CD8-positive, alpha-beta memory T cell (primary cell): ENCODE results near the gene RHBDF2. TPM values are rescaled to one million over a fixed set of nuclear protein-coding genes. Genes with fewer than 3 reads are reported as not detected.

Experiments used
- CTCF ChIA-PET: fragments of 350-600 bp; sonication (Branson Sonifier 250); formaldehyde crosslinking; loops from one replicate; lab custom pipeline; 2021; ENCODE audit warnings: antibody characterized with exemption; lab: Charles Lee
- POLR2A ChIA-PET: fragments of 350-600 bp; sonication (Branson Sonifier 250); formaldehyde crosslinking; loops from one replicate; lab custom pipeline; 2021; ENCODE audit warnings: antibody characterized with exemption; lab: Charles Lee
- DNase-seq, 5 donors: peaks; one replicate each; pipeline versions ENCODE4 v3.0.0 to v3.0.0-alpha.2; 2020 to 2022; ENCODE audit warnings: mixed read lengths in 1 of 5
- H3K27ac ChIP-seq: one replicate; pipeline ENCODE4 v1.7.0; 2013; ENCODE audit warnings: low read depth, mild to moderate bottlenecking, low read length, moderate library complexity
- H3K27me3 ChIP-seq: 2 replicates; pipeline ENCODE4 v1.7.0; 2013; ENCODE audit warnings: low read length, mild to moderate bottlenecking; ENCODE audit not compliant: insufficient read depth, poor library complexity, severe bottlenecking
- H3K36me3 ChIP-seq: 2 replicates; pipeline ENCODE4 v1.7.0; 2013; ENCODE audit warnings: mild to moderate bottlenecking, low read length, moderate library complexity; ENCODE audit not compliant: insufficient read depth
- H3K4me1 ChIP-seq: 2 replicates; pipeline ENCODE4 v1.7.0; 2013; ENCODE audit warnings: mild to moderate bottlenecking, low read length, moderate library complexity; ENCODE audit not compliant: insufficient read depth
- H3K4me3 ChIP-seq: 2 replicates; pipeline ENCODE4 v1.7.0; 2013; ENCODE audit warnings: mild to moderate bottlenecking, low read length
- H3K9me3 ChIP-seq: 2 replicates; pipeline ENCODE4 v1.7.0; 2013; ENCODE audit warnings: mild to moderate bottlenecking, low read length
- H3K27ac Mint-ChIP-seq, 8 donors: one replicate each; pipeline ENCODE4 v1.8.0; 2020 to 2021; ENCODE audit warnings: mixed read lengths in 8 of 8, mild to moderate bottlenecking in 6 of 8, inconsistent platforms in 3 of 8, moderate library complexity in 3 of 8
- H3K27me3 Mint-ChIP-seq, 2 donors: one replicate each; pipeline ENCODE4 v1.8.0; 2020 to 2021; ENCODE audit warnings: mixed read lengths in 2 of 2, mild to moderate bottlenecking in 1 of 2, moderate library complexity in 1 of 2
- H3K36me3 Mint-ChIP-seq, 3 donors: one replicate each; pipeline ENCODE4 v1.8.0; 2020 to 2021; ENCODE audit warnings: mixed read lengths in 3 of 3, inconsistent platforms in 1 of 3, mild to moderate bottlenecking in 1 of 3
- H3K4me1 Mint-ChIP-seq, 3 donors: one replicate each; pipeline ENCODE4 v1.8.0; 2020 to 2021; ENCODE audit warnings: mixed read lengths in 3 of 3, inconsistent platforms in 1 of 3, mild to moderate bottlenecking in 1 of 3
- H3K4me3 Mint-ChIP-seq, 7 donors: one replicate each; pipeline ENCODE4 v1.8.0; 2020 to 2021; ENCODE audit warnings: mixed read lengths in 7 of 7, mild to moderate bottlenecking in 6 of 7, moderate library complexity in 4 of 7, inconsistent platforms in 2 of 7
- H3K9me3 Mint-ChIP-seq, 5 donors: one replicate each; pipeline ENCODE4 v1.8.0; 2020 to 2022; ENCODE audit warnings: mixed read lengths in 5 of 5, mild to moderate bottlenecking in 3 of 5, moderate library complexity in 2 of 5, inconsistent platforms in 1 of 5
- polyA plus RNA-seq: library from polyadenylated mRNA; unstranded; fragments of 300-500 nt; fragmentation: Illumina TruSeq; gene quantifications from one replicate; pipeline ENCODE4 v1.2.3, GENCODE V29; 2021
- total RNA-seq, 2 experiments: library from RNA; stranded (reverse); gene quantifications; one replicate each; pipeline ENCODE4 v1.2.3, GENCODE V29; 2021

The RHBDF2 gene
- total and polyA plus RNA-seq, 3 experiments from 2014 or later = 38.2 to 42.5 (median 38.4) TPM

- DNase-seq = no peak
- Mint-ChIP-seq H3K4me1 (peaks cover 3 to 15% (median 6%) of the 10 kb centered on the region in 3 donors), H3K4me3 (no peak overlapping the region), H3K9me3 (no peaks in the 10 kb centered on the region), H3K27me3 (peaks cover 10 to 30% of the 10 kb centered on the region in 2 donors), H3K27ac (peak overlapping the region in 1 of 8 donors; percentile 72), H3K36me3 (no peaks in the 10 kb centered on the region)
- Histone ChIP-seq H3K4me3 (no peak overlapping the region), H3K36me3 (no peaks in the 10 kb centered on the region), H3K9me3 (no peaks in the 10 kb centered on the region), H3K27ac (no peak overlapping the region), H3K27me3 (peaks cover 14% of the 10 kb centered on the region), H3K4me1 (peaks cover under 1% of the 10 kb centered on the region)
- POLR2A ChIA-PET = no interaction called here
- CTCF ChIA-PET = interaction anchor here (6.7 kb wide), 1 partner anchor 19 kb away, joined by 97 read pairs; no protein-coding TSS in a partner anchor
These were observed 40.7 kb upstream of the RHBDF2 start for GRCh38 chr17:76541739-76542454.

DNA sequence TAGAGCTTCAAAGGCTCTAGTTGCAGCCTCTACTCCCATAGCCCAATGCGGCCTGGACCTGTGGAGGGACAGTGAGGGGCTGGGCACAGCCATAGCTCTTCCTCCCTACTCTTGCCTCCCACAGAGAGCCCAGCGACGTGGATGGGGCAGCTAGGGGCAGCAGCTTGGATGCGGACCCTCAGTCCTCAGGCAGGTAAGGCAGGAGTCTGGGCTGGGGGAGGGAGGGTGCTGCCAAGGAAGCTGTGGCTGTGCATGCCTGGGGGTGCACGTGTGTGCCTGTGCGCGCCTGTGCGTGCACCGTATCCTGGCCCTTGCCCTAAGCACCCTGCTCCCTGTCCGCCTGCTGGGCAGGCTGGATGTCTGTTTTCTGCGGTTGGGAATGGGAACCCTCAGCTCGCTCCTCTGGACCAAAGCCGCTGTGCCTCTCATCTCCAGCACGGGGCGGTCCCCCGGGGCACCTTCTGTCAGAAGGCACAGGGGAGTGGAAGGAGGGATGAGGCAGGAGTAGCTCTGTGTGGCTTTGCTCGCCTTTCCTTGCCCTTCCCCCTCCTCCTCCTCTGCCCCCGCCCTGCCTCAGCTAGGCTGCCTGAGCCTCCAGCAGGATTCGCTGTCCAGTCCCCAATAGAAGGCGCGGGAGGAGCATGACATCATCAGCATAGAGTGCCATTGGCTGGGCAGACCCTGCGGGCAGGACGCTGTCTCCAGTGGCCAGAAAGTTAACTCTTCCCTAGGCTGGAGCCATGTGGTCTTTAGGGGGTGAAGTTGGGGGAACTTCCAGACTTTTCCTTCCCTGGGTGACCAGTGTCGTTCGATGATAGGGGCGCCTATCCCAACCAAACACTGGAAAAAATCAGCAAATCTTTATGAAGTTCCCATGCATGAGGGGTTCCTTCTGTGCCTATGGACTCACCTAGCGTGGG lies 39.4 kb upstream of the RHBDF2 start:
- Histone ChIP-seq H3K36me3 (no peaks in the 10 kb centered on the region), H3K4me1 (no peaks in the 10 kb centered on the region), H3K9me3 (no peaks in the 10 kb centered on the region), H3K27ac (no peak overlapping the region), H3K4me3 (no peak overlapping the region), H3K27me3 (peaks cover 22% of the 10 kb centered on the region)
- Mint-ChIP-seq H3K9me3 (no peaks in the 10 kb centered on the region), H3K36me3 (no peaks in the 10 kb centered on the region), H3K27ac (peak overlapping the region in 1 of 8 donors; percentile 60), H3K4me1 (peaks cover 1 to 15% (median 6%) of the 10 kb centered on the region in 3 donors), H3K4me3 (no peak overlapping the region), H3K27me3 (peaks cover 20 to 33% of the 10 kb centered on the region in 2 donors)
- DNase-seq = no peak
- CTCF ChIA-PET = interaction anchor here (1.2 to 6.7 kb wide), 5 partner anchors 16 to 83 kb away, joined by 4 to 97 read pairs (median 6); no protein-coding TSS in a partner anchor
- POLR2A ChIA-PET = no interaction called here

DNA sequence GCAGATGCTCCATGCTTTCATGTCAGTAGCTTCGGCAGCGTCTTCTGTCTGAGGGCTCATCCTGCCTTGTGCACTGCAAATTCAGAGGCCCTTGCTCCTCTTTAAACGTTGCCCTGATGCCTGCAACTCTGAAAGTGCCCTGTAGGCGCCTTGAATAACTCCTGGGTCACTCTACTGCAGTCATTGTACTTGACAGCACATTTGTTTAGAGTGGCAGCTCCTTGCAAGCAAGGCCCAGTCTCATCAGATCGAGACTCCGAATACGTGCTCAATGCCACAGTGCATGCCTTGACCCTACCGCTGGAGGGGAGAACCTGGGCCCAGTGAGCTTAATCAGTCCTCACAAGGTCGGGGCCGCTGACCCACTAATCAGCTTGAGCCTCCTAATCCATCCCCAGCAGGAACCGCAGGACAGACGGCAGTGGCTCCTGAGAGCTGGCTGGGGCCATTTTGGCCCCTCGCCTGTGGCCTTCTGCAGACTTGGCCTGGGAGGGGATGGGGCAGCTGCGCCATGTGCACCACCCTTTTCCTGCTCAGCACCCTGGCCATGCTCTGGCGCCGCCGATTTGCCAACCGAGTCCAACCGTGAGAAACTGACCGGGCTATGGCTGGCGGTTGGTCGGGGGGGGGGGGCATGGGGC lies 38.5 kb upstream of the RHBDF2 start, which contains the start of gene PRCD:
Gene PRCD (plus strand): TSS at position 414 of the 641 bp plus-strand sequence. CDS start 98 bp downstream, at position 512.
- Mint-ChIP-seq H3K27me3 (peaks cover 22 to 37% of the 10 kb centered on the region in 2 donors), H3K27ac (peak within 1 kb of the TSS in 2 of 8 donors; percentile 54 to 60), H3K4me3 (peak within 1 kb of the TSS in 6 of 7 donors; percentile 26 to 70 (median 55)), H3K4me1 (peaks cover 1 to 15% (median 6%) of the 10 kb centered on the region in 3 donors), H3K36me3 (no peaks in the 10 kb centered on the region), H3K9me3 (no peaks in the 10 kb centered on the region)
- Histone ChIP-seq H3K27me3 (peaks cover 22% of the 10 kb centered on the region), H3K4me1 (no peaks in the 10 kb centered on the region), H3K27ac (no peak within 1 kb of the TSS), H3K4me3 (no peak within 1 kb of the TSS), H3K36me3 (no peaks in the 10 kb centered on the region), H3K9me3 (no peaks in the 10 kb centered on the region)
- ChIA-PET POLR2A (no interaction called here), CTCF (interaction anchor here (1.2 to 3.4 kb wide), 4 partner anchors 17 to 84 kb away, joined by 4 to 10 read pairs (median 6); no protein-coding TSS in a partner anchor)
- no peak for DNase-seq

GRCh38 chr17:76538941-76539570 lies 37.8 kb upstream of the RHBDF2 start:
- Histone ChIP-seq H3K27ac (no peak overlapping the region), H3K4me1 (no peaks in the 10 kb centered on the region), H3K9me3 (no peaks in the 10 kb centered on the region), H3K27me3 (peaks cover 22% of the 10 kb centered on the region), H3K4me3 (no peak overlapping the region), H3K36me3 (no peaks in the 10 kb centered on the region)
- H3K27ac Mint-ChIP-seq = peak overlapping the region in 1 of 8 donors; percentile 54
- H3K4me1 Mint-ChIP-seq = peaks cover 1 to 15% (median 6%) of the 10 kb centered on the region in 3 donors
- H3K27me3 Mint-ChIP-seq = peaks cover 21 to 35% of the 10 kb centered on the region in 2 donors
- ChIA-PET CTCF (interaction anchor here (1.2 to 3.4 kb wide), 4 partner anchors 16 to 85 kb away, joined by 3 to 10 read pairs (median 4); no protein-coding TSS in a partner anchor), POLR2A (no interaction called here)
- no peaks in the 10 kb centered on the region for H3K9me3 Mint-ChIP-seq
- peak overlapping the region in 5 of 7 donors; percentile 34 to 70 (median 56) for H3K4me3 Mint-ChIP-seq
- H3K36me3 Mint-ChIP-seq = no peaks in the 10 kb centered on the region
- DNase-seq = no peak

GRCh38 chr17:76538281-76538931 lies 37.2 kb upstream of the RHBDF2 start:
- no peaks in the 10 kb centered on the region for H3K9me3 ChIP-seq
- H3K4me3 ChIP-seq = no peak overlapping the region
- Mint-ChIP-seq H3K36me3 (no peaks in the 10 kb centered on the region), H3K27ac (peak overlapping the region in 1 of 8 donors; percentile 19), H3K9me3 (no peaks in the 10 kb centered on the region), H3K4me1 (peaks cover 1 to 15% (median 6%) of the 10 kb centered on the region in 3 donors), H3K27me3 (peaks cover 17 to 30% of the 10 kb centered on the region in 2 donors), H3K4me3 (peak overlapping the region in 4 of 7 donors; percentile 23 to 69 (median 42))
- no peak overlapping the region for H3K27ac ChIP-seq
- no peaks in the 10 kb centered on the region for H3K4me1 ChIP-seq
- H3K36me3 ChIP-seq = no peaks in the 10 kb centered on the region
- peaks cover 22% of the 10 kb centered on the region for H3K27me3 ChIP-seq
- CTCF ChIA-PET = interaction anchor here (1.3 to 3.4 kb wide), 3 partner anchors 15 to 85 kb away, joined by 3 to 10 read pairs (median 4); no protein-coding TSS in a partner anchor
- no peak for DNase-seq
- POLR2A ChIA-PET = no interaction called here

- ChIA-PET POLR2A (interaction anchor here (0.6 kb wide), 1 partner anchor 52 kb away, joined by 6 read pairs; no protein-coding TSS in a partner anchor), CTCF (interaction anchor here (1.3 to 3.4 kb wide), 2 partner anchors 15 to 86 kb away, joined by 3 to 10 read pairs; no protein-coding TSS in a partner anchor)
- H3K36me3 ChIP-seq = no peaks in the 10 kb centered on the region
- Mint-ChIP-seq H3K9me3 (no peaks in the 10 kb centered on the region), H3K4me3 (peak within 1 kb of the TSS in 1 of 7 donors; percentile 39), H3K27me3 (peaks cover 17 to 28% of the 10 kb centered on the region in 2 donors), H3K36me3 (no peaks in the 10 kb centered on the region), H3K4me1 (peaks cover 1 to 15% (median 6%) of the 10 kb centered on the region in 3 donors), H3K27ac (peak within 1 kb of the TSS in 1 of 8 donors; percentile 19)
- H3K9me3 ChIP-seq = no peaks in the 10 kb centered on the region
- no peaks in the 10 kb centered on the region for H3K4me1 ChIP-seq
- H3K27me3 ChIP-seq = peaks cover 22% of the 10 kb centered on the region
- no peak within 1 kb of the TSS for H3K4me3 ChIP-seq
- peak in 1 of 5 donors; percentile 52 for DNase-seq
- H3K27ac ChIP-seq = no peak within 1 kb of the TSS
These were observed 36.5 kb upstream of the RHBDF2 start, which contains the start of gene CYGB for GRCh38 chr17:76537578-76538280. Gene CYGB (minus strand): TSS chr17:76537709. CDS start chr17:76537542, 167 bp downstream.
